KBM-7 (cell line): Measurements from ENCODE around the gene ARHGAP10.
A peak's percentile ranks its signal among the peaks of the same experiment; 100 is the strongest.

Experiments used
- DNase-seq: peaks from one replicate; pipeline ENCODE4 v3.0.0-alpha.2; 2015
- in situ Hi-C: fragments of 300-500 bp; cut with MboI; formaldehyde crosslinking; loops from 2 replicates; pipeline ENCODE4 v1.14.3; 2020; ENCODE audit warnings: low sequenced_read_pairs, low pct_unique_long_range_greater_than_20kb, mixed read lengths

Gene ARHGAP10

DNA sequence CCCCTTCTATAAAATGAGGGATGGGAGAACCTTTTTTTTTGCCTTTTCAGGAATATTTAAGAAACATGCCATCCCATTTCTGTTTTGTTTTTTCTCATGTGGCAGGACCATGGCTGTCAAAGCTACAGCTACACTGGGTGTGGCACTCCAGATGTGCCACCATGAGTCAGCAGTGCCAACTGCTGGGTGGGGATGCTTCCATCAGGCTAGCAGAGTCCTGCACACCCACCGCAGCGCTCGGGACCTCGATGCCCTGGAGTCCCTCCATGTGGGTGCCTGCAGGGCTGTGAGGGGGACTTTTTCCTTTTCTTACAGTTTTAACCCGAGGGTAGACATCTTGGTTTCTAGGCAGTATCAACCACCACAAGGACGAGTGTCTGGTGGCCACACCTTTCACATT is 357.7 kb downstream of the ARHGAP10 start:
- no peak for DNase-seq
- in situ Hi-C loops = no loop called here

DNA sequence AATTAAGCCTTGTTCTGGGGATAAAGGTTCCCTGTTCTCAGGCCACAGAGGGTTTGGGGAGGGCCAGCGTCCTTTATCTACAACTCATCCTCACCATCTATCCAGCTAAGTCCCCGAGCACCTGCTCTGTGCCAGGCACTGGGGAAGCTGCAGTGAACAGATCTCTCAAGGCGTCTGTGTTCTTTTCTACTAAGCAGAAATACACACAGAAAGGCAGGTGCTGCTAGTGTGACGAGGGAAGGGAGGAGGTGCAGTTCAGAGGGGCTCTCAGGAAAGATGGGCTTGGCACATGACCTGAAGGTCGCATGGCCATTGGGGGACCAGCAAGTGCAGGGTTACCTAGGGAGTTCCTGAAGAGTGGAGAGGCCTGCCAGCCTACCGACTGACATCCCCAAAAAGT is 358.1 kb downstream of the ARHGAP10 start:
- in situ Hi-C loops = no loop called here
- DNase-seq = no peak

DNA sequence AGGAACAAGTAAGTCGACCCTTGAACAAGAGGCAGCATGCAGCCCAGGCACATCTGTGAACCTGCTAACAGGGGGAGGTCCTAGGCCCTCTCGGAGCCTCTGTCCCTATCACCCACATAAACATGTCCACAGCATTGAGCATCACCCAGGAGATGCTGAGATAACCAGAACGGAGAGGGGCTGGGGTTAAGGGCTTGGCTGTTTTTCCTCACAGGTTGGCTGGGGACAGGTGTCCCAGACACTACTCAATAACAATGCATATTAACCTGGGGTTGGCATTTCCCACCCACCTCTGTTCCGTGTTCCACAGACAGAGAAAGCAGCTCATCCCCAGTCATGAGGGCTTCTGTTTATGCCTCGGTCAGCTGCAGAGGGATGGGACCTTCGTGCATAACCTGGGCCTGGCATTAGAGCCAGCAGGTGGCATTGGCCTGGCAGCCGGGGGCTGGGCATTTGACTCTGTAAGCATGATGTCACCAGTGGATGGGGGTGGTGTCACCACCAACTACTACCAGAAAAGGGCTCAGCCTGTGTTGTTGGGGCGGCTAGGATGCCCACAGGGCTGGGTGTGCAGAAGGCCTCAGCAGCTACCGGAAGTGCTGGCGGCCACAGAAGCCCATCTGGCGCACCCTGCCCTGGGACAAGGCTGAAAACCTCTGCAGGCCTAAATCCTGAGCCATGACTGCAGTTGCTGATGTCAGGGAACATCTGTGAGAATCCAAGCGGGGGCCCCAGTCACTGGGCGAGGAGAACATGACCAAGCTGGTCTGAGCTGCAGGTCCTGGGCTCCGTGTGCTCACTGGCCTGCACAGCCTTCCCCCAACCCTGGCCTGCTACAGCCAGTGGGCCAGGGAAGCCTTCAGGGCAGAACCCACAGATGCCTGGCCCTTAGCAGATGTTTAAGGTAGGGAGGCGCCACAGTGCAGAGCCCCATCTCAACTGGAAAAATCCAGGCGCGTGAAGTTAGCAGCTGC is 358.9 kb downstream of the ARHGAP10 start:
- in situ Hi-C loops = no loop called here

DNA sequence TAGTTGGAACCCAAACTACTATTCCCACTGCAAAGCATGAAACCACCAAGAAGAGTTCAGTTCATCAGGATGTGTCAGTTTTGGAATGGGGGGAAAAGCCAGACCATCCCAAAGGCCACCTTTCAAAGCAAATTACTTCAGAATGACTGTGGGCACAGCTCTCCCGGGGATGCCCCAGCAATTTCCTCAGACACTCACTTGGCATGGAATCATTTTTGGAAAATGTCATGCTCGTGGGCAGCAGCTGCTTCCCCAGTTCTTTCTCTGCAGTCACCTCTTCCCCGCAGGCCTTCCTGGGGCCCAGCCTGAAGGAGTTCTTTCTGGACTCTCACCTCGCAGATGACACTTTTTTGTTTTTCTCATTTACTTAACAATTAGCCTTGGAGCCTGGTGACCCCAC is 360.0 kb downstream of the ARHGAP10 start:
- in situ Hi-C loops = no loop called here
- no peak for DNase-seq

More for the DNA sequence above, 358.9 kb downstream of the ARHGAP10 start:
- DNase-seq = no peak

DNA sequence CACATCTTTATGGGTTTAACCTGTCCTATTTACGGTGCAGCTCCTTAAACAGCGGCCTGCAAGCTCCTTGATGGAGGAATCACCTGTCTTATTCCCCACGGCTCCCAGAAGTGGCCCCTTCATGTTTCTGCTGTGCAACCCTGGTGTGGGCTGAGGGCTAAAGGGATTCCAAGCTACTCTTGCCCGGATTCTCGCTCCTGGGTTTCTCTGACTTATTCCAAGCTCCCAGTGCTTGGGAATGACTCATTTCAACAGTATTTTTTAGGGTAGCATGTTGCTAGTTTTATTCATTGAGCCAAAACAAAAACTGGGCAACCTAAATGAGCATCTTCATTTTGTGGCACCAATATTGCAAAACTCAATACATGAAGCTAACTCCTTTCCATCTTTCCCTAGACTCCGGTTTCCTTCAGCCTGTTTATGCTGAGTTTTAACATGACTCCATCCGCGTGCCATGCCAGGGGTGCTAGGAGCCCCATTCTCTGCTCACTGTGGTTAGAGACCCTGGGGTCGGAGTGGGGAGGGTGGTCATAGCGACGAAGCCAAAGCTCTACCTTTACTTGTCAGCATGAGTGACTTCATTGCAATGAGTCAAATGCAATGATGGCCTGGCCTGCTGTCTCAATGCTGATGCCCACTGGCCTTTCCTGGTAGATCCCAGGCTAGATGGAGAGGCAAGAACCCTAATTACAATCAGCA is 360.6 kb downstream of the ARHGAP10 start:
- in situ Hi-C loops = no loop called here
- no peak for DNase-seq

DNA sequence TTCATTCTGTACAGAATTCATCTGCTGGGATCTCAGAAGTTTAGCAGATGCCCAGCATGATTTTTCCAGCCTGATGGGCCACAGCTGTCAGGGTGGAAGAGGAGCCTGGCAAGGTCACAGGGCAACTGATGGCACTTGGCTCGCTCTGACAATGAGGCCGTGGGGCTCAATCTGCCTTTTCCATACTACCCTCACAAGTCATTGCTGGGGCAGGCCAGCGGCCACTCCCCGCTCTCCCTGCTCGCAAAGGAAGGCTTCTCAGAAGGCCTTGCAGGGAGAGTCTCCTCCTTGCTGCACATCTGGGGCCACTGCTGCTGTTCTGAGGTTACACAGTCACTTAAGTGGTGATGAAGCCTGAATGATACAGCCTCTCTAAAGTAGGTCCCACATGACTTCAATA is 361.2 kb downstream of the ARHGAP10 start:
- in situ Hi-C loops = no loop called here
- DNase-seq = no peak

DNA sequence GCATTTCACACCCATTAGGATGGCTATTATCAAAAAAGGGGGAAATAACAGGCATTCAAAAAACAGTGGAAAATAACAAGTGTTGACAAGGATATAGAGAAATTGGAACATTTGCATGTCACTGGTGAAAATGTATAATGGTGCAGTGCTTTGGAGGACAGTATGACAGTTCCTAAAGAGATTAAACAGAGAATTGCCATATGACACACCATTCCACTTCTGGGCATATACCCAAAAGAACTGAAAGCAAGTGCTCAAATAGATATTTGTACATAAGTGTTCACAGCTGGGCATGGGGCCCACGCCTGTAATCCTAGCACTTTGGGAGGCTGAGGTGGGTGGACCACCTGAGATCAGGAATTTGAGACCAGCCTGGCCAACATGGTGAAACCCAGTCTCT is 362.3 kb downstream of the ARHGAP10 start:
- in situ Hi-C loops = no loop called here
- no peak for DNase-seq

DNA sequence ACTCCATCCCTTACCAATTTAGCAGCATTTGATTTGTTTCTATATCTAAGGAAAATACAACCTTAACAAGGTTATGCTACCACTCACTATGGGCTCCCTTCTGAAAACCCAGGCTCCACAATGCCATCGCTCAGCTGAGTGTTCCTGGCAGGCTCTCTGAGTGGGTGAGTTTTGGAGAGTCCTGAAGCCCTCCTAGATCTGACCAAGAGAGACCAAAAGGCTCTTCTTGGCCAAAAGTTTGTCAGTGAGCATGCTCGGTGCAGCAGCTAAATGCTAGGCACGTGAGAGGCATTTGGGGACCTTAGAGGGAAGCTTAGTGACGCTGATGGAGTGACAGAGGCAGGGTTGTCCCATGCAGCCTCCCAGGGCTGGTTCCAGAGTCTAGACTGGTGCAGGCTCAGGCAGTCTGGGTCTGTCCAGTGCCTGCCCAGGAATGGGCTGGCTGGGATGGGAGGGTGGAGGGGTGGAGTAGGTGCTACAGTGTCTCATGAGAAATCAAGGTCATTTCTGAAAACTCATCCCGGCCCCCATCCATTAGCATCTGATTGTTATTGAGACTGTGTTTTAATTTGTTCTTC is 363.5 kb downstream of the ARHGAP10 start:
- in situ Hi-C loops = no loop called here
- DNase-seq = no peak

DNA sequence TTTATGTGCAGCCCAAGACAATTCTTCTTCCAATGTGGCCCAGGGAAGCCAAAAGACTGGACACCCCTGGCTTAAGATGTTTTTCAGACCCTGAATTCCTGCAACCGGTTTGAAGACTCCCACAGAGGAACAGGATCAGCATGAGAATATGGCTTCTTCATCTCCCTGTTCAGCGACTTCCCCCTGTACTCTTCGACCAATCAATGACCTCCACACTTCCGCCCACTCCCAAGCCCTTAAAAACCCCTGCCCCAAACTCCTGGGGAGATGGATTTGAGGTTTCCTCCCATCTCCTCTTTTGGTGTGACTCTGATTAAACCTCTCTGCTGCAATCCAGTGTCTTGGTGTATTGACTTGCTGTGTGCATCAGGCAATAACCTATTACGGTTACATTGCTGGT is 365.9 kb downstream of the ARHGAP10 start:
- DNase-seq = no peak

DNA sequence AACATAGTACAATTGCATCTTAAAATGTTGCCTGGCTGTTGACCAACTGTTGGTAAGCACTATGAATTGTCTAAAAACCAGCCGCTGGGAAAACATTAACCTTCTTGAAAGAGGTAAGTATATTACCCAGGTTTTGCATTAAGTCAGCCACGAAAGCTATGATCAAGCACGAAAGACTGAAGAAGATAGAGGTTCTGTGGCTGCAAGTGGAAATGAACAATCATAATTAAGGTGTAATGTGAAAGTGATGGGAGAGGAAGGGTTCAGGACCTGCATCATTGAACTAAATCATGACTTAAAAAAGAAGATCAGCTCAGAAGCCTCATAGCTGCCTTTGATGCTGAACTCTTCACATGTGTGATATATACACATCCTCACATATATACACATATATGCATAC is 369.3 kb downstream of the ARHGAP10 start:
- DNase-seq = no peak
- in situ Hi-C loops = no loop called here

More for the DNA sequence above, 365.9 kb downstream of the ARHGAP10 start:
- in situ Hi-C loops = no loop called here

DNA sequence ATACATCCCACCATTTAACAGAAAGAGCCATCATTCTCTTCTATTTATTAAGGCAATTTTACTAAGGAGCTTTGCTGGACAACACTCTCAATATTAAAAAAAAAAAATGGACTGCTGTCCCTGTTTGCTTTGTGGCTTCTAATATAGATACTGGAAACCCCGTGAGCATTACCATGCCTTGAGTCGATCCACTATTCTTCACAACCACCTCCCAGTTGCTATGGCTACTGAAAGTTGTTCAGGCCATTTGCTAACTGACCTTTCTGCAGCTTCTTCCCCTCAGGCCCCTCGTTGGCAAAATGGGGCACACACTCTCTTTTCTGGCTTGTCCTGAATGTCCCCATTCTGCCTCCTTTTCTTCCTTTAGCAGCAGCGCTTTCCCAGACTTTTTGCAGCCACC is 369.9 kb downstream of the ARHGAP10 start:
- in situ Hi-C loops = no loop called here

DNA sequence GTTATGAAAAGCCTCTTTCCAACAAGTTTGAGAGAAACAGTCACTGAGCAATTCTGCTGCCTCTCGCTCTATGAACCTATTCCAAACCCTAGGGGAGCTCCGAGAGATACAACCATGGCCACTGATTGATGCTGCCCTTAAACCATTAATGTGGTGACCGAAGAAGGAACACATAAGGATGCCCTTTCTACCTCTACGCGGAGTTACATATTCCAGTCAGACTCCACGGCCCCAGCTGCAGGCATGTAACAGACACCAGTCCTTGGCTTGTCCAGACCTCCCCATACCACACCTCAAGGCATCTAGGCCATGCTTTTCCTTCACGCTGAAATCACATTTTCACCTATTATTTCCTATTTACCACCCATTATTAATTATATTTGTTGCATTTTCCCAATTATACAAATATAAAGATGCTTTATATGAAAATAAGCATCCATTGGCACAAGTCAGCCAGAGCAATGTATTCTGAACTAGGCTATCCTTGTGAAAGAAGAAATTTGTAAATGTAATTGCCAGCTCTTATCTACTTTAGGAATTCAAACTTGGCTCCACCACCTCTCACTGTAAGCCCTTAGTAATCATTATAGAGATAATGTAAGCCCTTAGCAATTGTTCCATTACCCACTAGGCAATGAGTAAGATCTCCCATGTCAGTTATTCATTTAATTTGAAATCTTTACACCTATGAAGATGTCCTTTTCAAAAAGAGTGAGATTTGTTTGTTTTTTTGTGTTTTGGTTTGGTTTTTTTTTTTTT is 371.9 kb downstream of the ARHGAP10 start:
- in situ Hi-C loops = no loop called here
- no peak for DNase-seq

More for the DNA sequence above, 369.9 kb downstream of the ARHGAP10 start:
- no peak for DNase-seq

DNA sequence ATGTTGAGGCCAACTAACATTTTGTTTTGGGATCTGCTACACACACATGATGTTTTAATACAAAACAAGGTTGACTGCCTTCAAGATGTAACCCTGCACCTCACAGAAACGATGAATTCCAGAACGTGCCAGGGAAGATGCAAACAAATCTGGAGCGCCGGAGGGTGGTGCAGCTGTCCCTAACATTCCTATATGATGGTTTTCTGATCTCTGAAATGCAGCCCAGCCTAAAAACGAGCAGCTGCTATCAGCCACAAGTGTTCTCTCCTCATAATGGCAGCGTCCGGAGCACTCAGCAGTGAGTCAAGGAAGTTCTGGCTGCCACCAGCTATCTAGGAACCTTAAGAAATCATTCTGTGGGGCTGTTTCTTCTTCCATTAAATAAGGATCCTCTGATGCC is 376.9 kb downstream of the ARHGAP10 start:
- in situ Hi-C loops = no loop called here

DNA sequence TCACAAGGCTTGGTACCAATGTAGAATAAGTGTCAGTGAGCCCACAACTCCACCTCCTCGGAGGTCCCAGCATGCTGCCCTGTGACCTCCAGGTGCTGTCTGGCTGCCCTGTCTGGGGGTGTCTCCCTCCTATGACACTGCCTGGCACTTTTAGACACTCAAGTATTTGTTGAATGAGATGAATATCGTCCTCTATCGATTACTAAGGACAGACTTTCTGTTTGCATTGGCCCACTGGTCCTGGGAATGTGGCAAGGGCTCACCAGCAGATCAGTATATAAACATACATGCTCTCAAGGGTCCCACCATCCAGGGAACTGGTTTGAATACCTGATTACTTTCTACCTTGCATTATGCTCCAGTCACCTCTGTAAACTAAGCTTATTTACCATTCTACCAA is 377.3 kb downstream of the ARHGAP10 start:
- in situ Hi-C loops = no loop called here
- no peak for DNase-seq

More for the DNA sequence above, 376.9 kb downstream of the ARHGAP10 start:
- DNase-seq = no peak

DNA sequence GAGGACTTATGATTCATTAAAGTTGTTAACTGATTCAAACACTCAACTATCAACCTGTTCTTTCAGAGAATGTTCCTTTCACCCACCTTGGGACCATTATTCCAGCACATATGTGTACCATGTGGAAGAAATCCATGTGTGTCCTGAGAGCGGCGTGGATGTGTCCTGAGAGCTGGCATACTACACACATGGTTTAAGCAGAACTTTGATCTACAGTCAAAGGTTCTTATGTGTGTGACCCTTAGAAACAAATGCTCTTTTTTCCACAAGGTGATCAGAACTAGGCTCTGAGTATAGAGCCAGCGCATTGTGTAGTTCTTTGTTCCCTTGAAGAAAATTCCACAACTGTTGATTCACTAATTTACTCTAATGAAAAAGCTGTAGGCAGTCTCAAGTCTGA is 378.3 kb downstream of the ARHGAP10 start:
- no peak for DNase-seq
- in situ Hi-C loops = no loop called here

DNA sequence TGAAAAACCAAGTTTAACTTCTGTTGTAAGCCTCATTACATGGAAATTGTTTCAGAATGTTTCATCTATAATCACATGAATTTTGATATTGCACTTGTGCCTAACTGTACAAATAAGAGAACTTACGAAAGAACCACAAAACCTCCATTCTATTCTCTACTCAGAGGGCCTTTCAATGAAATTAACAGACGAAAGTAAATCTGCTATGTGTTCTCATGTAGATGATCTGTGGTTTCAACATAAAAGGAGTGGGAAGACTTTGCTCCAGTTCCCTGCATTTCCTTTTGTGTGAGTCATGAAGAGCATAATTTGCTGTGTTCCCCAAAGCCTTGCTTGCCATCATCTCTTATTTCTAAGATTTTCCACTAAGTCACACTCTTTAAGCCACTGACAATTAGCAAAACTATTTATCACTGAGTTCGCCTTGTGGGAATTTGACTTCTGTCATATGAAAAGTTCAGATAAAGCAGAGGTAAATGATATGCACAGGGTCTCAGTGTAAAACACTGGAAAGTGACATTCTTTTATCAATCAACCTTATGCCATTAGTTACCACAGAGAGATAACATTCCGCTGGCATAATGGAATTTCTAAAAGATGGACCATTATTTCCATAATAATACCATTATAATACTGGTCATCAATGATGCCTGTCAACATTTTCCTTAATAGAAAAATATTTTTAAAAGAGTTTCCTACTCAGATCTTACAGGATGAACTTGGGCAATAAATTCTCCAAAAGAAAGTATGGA is 380.5 kb downstream of the ARHGAP10 start:
- DNase-seq = peak; percentile 3
- in situ Hi-C loops = no loop called here

DNA sequence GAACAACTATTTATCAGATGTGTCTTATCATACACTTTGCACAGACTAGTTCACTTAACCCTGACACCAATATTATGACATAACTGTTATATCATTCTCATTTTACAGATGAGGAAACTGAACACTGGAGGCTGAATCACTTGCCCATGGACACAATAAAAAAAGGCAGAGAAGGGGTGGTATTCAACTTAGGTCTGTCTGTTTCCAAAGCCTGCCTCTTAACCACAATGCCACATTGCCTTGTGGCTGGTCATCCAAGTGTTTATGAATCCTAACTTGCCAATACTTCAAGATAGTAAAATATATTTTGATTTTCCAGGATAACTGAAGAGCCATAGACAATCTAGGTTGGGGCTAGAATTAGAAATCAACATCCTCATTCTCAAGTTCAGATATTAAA is 382.5 kb downstream of the ARHGAP10 start:
- no peak for DNase-seq
- in situ Hi-C loops = no loop called here

DNA sequence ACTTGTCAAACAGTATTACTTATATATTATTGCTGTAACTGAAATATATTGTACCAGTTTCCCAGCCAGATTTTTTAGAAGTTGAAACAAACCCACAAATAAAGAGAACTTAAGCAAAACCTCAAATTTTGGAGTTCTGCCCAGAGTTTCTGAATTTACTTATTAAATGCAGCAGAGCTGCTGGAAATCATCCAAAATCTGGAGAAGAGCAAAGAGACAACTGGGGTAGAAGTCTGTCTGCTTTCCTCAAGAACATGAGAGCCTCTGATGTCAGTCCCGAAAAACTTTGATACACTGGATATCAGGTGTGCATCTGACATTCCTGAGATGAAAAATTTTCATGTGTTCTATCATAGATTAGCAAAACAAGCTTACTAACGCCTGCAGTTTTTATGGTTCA is 384.4 kb downstream of the ARHGAP10 start:
- in situ Hi-C loops = no loop called here
- DNase-seq = peak; percentile 3

DNA sequence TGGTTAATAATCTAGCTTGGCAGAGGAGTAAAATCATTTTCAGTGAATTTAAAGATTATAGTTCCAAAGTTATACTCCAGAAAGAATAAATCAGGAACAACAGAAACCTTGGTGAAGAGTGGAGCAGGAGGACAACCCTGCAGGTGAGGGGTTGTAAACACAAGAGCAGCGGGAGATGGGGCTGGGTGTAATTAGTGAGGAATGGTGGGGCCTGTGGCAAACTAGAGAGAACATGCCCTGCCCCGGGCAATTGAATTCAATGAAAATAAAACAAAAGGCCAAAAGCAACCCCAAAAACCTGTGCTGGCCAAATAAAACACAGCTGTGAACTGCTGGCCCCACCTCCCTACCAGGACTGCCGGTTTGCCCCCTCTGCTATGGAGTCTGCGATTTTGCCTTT is 385.1 kb downstream of the ARHGAP10 start:
- DNase-seq = no peak
- in situ Hi-C loops = no loop called here
